CD4-positive, alpha-beta T cell (primary cell): ENCODE results near the gene LRIG3. TPM values are rescaled to one million over a fixed set of nuclear protein-coding genes. Genes with fewer than 3 reads are reported as not detected.

Experiments used
- ATAC-seq: fragments of 200-7000 bp; cut with Tn5 transposase; one replicate; pipeline ENCODE4 v1.10.0; 2022; ENCODE audit warnings: mild to moderate bottlenecking; ENCODE audit not compliant: poor library complexity
- CTCF ChIA-PET: fragments of 350-600 bp; sonication (Branson Sonifier 250); formaldehyde crosslinking; loops from one replicate; lab custom pipeline; 2021; ENCODE audit warnings: antibody characterized with exemption, inconsistent platforms; lab: Charles Lee
- POLR2A ChIA-PET: fragments of 350-600 bp; sonication (Branson Sonifier 250); formaldehyde crosslinking; loops from one replicate; lab custom pipeline; 2021; ENCODE audit warnings: antibody characterized with exemption, inconsistent platforms; lab: Charles Lee
- DNase-seq, 14 experiments: peaks; one replicate each; pipeline ENCODE4 v3.0.0-alpha.2; 2013 to 2020; ENCODE audit warnings: mixed read lengths in 2 of 14
- H3K27ac ChIP-seq, 2 donors: one replicate each; pipeline versions ENCODE4 v1.5.1 to v1.7.0; 2013; ENCODE audit warnings: low read length in 2 of 2, low read depth in 1 of 2, mild to moderate bottlenecking in 1 of 2
- H3K27me3 ChIP-seq, 2 experiments: 1 replicate in 1 of 2; 2 replicates in 1 of 2; pipeline versions ENCODE4 v1.6.1 to v1.7.0; 2013; ENCODE audit warnings: low read length in 2 of 2, control low read depth in 1 of 2, mild to moderate bottlenecking in 1 of 2, moderate library complexity in 1 of 2; ENCODE audit not compliant: insufficient read depth in 2 of 2, control insufficient read depth in 1 of 2
- H3K36me3 ChIP-seq: one replicate; pipeline ENCODE4 v1.6.1; 2013; ENCODE audit warnings: low read length, control low read depth; ENCODE audit not compliant: insufficient read depth
- H3K4me1 ChIP-seq: one replicate; pipeline ENCODE4 v1.6.1; 2013; ENCODE audit warnings: low read length, control low read depth; ENCODE audit not compliant: insufficient read depth
- H3K4me3 ChIP-seq: one replicate; pipeline ENCODE4 v1.5.1; 2013; ENCODE audit warnings: mild to moderate bottlenecking, low read length, moderate library complexity
- H3K9me3 ChIP-seq, 2 experiments: 1 replicate in 1 of 2; 2 replicates in 1 of 2; pipeline versions ENCODE4 v1.6.1 to v1.7.0; 2013; ENCODE audit warnings: low read length in 2 of 2, mild to moderate bottlenecking in 2 of 2, control low read depth in 1 of 2, moderate library complexity in 1 of 2; ENCODE audit not compliant: control insufficient read depth in 1 of 2, insufficient read depth in 1 of 2
- H3K27ac Mint-ChIP-seq: one replicate; pipeline ENCODE4 v1.8.0; 2020; ENCODE audit warnings: mixed read lengths
- H3K27me3 Mint-ChIP-seq: one replicate; pipeline ENCODE4 v1.8.0; 2021; ENCODE audit warnings: mixed read lengths
- H3K36me3 Mint-ChIP-seq: one replicate; pipeline ENCODE4 v1.8.0; 2021; ENCODE audit warnings: low read depth, mixed read lengths
- H3K4me1 Mint-ChIP-seq: one replicate; pipeline ENCODE4 v1.8.0; 2021; ENCODE audit warnings: low read depth, mixed read lengths
- H3K4me3 Mint-ChIP-seq: one replicate; pipeline ENCODE4 v1.8.0; 2020; ENCODE audit warnings: mild to moderate bottlenecking, mixed read lengths
- H3K9me3 Mint-ChIP-seq: one replicate; pipeline ENCODE4 v1.8.0; 2020; ENCODE audit warnings: mixed read lengths
- intact Hi-C, 2 experiments: fragments of 100-400 bp; cut with DNase I in 1 of 2; cut with micrococcal nuclease in 1 of 2; formaldehyde crosslinking; loops; one replicate each; pipeline versions ENCODE4 v1.15.1 to v1.9.0; 2023 to 2025; cut with DNase I, micrococcal nuclease
- total RNA-seq, 174 experiments: library from RNA in 2 of 174; stranded (reverse) in 2 of 174; gene quantifications; one replicate each; pipeline ENCODE4 v1.2.3 and lab custom pipeline; 2021 to 2026
- TF ChIP-seq, protein P1 (sequence below): fragments of 200-600 bp; IDR thresholded peaks from one replicate; pipeline ENCODE4 v1.8.0; 2022; ENCODE audit warnings: antibody characterized with exemption, mild to moderate bottlenecking

Gene LRIG3
- total RNA-seq, 2 experiments from 2014 or later = not detected

GRCh38 chr12:58880639-58881038 is 39.7 kb downstream of the LRIG3 start:
- CTCF ChIA-PET = no interaction called here

GRCh38 chr12:58877243-58877743 is 43.0 kb downstream of the LRIG3 start:
- H3K27me3 Mint-ChIP-seq = no peaks in the 10 kb centered on the region
- H3K9me3 Mint-ChIP-seq = no peaks in the 10 kb centered on the region
- H3K4me3 Mint-ChIP-seq = no peak overlapping the region
- POLR2A ChIA-PET = no interaction called here
- H3K27ac ChIP-seq = no peak overlapping the region
- ATAC-seq (no peak), DNase-seq (no peak)
- H3K27me3 ChIP-seq = no peaks in the 10 kb centered on the region
- H3K4me1 ChIP-seq = no peaks in the 10 kb centered on the region
- no peak overlapping the region for H3K27ac Mint-ChIP-seq
- no peaks in the 10 kb centered on the region for H3K36me3 ChIP-seq
- H3K9me3 ChIP-seq = peaks cover 0 to 4% of the 10 kb centered on the region in 2 experiments
- CTCF ChIA-PET = no interaction called here
- no peaks in the 10 kb centered on the region for H3K36me3 Mint-ChIP-seq
- H3K4me1 Mint-ChIP-seq = no peaks in the 10 kb centered on the region
- H3K4me3 ChIP-seq = no peak overlapping the region
- intact Hi-C loops = no loop called here
- TF ChIP-seq, protein P1, sequence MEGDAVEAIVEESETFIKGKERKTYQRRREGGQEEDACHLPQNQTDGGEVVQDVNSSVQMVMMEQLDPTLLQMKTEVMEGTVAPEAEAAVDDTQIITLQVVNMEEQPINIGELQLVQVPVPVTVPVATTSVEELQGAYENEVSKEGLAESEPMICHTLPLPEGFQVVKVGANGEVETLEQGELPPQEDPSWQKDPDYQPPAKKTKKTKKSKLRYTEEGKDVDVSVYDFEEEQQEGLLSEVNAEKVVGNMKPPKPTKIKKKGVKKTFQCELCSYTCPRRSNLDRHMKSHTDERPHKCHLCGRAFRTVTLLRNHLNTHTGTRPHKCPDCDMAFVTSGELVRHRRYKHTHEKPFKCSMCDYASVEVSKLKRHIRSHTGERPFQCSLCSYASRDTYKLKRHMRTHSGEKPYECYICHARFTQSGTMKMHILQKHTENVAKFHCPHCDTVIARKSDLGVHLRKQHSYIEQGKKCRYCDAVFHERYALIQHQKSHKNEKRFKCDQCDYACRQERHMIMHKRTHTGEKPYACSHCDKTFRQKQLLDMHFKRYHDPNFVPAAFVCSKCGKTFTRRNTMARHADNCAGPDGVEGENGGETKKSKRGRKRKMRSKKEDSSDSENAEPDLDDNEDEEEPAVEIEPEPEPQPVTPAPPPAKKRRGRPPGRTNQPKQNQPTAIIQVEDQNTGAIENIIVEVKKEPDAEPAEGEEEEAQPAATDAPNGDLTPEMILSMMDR = no peak

More at GRCh38 chr12:58880639-58881038, 39.7 kb downstream of the LRIG3 start:
- H3K9me3 ChIP-seq = peaks cover 0 to 3% of the 10 kb centered on the region in 2 experiments
- no peak overlapping the region for H3K4me3 ChIP-seq
- no peaks in the 10 kb centered on the region for H3K9me3 Mint-ChIP-seq
- no peaks in the 10 kb centered on the region for H3K36me3 Mint-ChIP-seq
- no peaks in the 10 kb centered on the region for H3K27me3 Mint-ChIP-seq
- no peaks in the 10 kb centered on the region for H3K36me3 ChIP-seq
- no peak overlapping the region for H3K27ac ChIP-seq
- no peak overlapping the region for H3K4me3 Mint-ChIP-seq
- POLR2A ChIA-PET = no interaction called here
- H3K27ac Mint-ChIP-seq = no peak overlapping the region
- no peak for DNase-seq
- H3K27me3 ChIP-seq = no peaks in the 10 kb centered on the region
- intact Hi-C loops = no loop called here
- no peaks in the 10 kb centered on the region for H3K4me1 ChIP-seq
- no peak for ATAC-seq
- H3K4me1 Mint-ChIP-seq = no peaks in the 10 kb centered on the region
- TF ChIP-seq, protein P1 = no peak

DNA sequence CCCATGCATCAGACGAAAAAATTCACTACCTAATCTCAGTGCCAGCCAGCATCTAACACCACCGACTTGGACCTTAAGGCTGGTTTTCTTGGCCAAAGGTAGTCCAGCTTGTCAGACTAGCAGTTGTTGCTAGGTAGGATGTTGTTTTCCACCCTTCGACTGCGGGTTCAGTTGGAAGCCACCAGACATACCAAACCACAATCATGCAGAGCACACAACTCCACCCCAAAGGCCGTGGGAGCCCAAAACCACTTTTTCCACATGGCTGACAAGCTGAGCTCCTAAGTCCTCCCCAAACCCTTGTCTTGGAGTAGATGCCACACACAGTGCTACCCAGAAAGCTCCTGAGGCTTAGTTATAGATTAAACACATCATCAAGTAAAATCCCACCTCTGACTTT is 46.8 kb downstream of the LRIG3 start:
- Mint-ChIP-seq H3K36me3 (no peaks in the 10 kb centered on the region), H3K9me3 (no peaks in the 10 kb centered on the region), H3K4me3 (no peak overlapping the region), H3K27me3 (no peaks in the 10 kb centered on the region), H3K4me1 (no peaks in the 10 kb centered on the region), H3K27ac (no peak overlapping the region)
- TF ChIP-seq, protein P1 = no peak
- H3K27me3 ChIP-seq = no peaks in the 10 kb centered on the region
- intact Hi-C loops = no loop called here
- no peak for DNase-seq
- no peaks in the 10 kb centered on the region for H3K36me3 ChIP-seq
- no peaks in the 10 kb centered on the region for H3K4me1 ChIP-seq
- no peak for ATAC-seq
- CTCF ChIA-PET = no interaction called here
- no peak overlapping the region for H3K4me3 ChIP-seq
- H3K9me3 ChIP-seq = peaks cover 0 to 4% of the 10 kb centered on the region in 2 experiments
- POLR2A ChIA-PET = no interaction called here
- H3K27ac ChIP-seq = no peak overlapping the region
